Stimulated activated CD4-positive, alpha-beta T cell treated with anti-CD3 and anti-CD28 coated beads, Interleukin-1b, Interleukin-23, amount 100 ng/mL, for 4 hours (primary cell): ENCODE measurements around the gene HDAC5.
A peak's percentile ranks its signal among the peaks of the same experiment; 100 is the strongest.

Source experiments
- DNase-seq, 2 donors: peaks; one replicate each; pipeline ENCODE4 v3.0.0-alpha.2; 2020; ENCODE audit warnings: low read depth in 2 of 2

The HDAC5 gene

DNA sequence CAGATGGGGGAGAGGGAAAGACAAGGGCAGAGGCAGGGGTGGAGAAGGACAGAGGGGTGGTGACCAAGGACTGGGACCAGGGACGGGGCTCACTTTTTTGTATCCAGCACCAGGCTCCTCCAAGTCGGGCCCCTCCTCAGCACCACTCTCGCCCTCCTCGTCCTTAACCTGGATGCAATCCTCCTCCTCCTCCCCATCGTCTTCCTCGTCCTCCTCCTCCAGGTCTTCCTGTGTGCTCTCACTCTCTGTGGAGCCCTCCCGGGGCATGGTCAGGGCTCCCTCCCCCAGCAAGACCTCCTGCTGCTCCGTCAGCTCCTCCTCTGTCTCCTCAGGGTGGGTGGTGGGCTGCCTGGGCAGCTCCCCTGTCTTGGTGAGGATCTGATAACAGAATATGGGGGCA lies 36.1 kb downstream of the HDAC5 start:
- no peak for DNase-seq

GRCh38 chr17:44086364-44087311 lies 36.8 kb downstream of the HDAC5 start:
- peak; percentile 55 to 63 for DNase-seq

DNA sequence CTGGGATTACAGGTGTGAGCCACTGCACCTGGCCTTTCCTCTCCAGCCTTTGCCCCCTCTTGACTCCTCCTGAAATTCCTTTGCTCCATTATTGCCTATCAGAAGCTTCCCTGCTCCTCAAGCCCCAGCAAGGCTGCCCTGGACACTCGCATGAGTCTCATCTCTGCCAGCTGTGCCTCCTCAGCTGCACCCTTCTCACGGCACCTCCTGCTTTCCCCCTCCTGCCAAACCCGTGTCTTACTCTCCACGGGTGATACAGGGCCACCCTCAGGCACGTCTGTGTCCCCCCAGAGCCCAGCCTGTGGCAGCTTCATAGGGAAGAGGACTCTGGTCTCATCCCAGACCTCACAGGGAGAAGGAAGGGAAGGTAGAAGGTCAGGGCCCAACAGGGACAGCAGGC lies 37.5 kb downstream of the HDAC5 start:
- no peak for DNase-seq

DNA sequence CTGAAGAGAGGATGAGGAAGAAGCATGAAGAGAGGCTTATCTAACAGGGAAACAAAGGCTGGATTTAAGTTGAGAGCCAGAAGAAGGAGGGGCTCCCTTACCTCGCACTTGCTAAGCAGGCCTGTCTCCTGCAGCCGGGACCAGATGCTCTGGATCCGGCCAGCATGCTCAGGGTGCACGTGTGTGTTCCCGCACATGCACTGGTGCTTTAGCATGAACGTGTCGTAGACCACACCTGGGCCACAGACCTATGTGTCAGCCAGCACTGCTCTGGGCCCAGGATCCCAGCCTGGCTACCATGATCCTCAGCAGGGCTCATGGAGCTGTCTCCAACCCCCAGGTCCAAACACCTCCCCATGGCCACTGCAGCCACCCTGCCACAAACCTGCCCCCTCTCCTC lies 38.5 kb downstream of the HDAC5 start:
- no peak for DNase-seq

DNA sequence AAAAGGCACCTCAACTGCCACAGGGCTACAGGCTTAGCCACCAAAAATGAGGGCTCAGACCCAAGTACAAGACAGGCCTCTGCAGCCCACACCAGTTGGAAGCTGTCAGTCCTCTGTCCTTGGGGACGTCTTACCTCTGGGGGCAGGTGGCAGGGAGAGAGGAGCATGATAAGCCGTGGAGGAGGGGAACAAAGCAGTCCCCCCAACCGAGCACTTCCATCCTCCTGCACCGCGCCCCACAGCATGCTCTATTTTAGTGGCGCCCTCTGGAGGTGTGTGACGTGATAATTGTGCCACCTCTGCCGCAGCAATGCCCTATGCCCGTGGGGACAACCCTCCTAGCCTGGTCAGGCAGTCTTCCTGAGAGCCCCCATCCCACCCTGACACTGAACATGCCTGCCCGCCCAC lies 39.3 kb downstream of the HDAC5 start:
- peak in 1 of 2 donors; percentile 34 for DNase-seq

DNA sequence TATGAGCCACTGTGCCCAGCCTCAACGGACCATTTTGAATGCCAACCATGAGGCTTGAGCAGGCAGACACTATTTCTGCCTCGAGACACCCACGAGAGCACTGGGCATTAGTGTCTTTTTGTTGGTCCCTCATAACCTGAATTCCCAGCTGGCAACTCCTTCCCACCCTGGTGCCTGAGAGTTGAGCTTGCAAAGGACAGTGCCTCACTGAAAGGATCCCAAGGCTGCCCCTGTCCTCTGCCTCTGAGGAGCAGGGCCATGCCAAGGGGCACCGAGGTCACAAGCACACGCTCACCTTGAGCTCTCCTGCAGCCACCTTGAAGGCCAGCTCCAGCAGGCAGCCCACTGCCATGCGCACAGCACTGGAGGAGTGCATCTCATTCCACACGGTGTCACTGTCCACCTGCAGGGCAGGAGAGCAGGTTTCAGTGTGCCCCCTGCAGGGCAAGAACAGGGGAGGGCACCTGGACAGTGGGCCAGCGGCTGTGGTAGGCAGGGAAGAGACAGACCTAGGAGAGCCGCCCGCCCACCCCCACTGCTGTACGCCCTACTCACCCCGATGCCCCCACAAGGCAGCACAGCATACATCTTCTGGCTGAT lies 40.1 kb downstream of the HDAC5 start:
- no peak for DNase-seq

- DNase-seq = no peak
Measured at GRCh38 chr17:44082256-44082927, 41.0 kb downstream of the HDAC5 start.

DNA sequence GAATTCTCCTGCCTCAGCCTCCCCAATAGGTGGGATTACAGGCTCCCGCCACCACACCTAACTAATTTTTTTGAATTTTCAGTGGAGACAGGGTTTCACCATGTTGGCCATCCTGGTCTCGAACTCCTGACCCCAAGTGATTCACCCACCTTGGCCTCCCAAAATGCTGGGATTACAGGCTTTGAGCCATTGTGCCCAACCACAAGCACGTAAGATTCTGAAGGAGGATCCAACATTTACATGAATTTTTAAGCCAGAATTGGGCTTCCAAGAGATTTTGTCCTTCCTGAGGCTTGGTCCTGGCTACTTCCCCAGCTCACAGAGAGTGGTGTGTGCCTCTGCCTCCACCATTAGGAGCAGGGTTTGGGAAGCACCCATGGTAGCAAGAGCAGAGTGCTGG lies 41.8 kb downstream of the HDAC5 start:
- DNase-seq = no peak

DNA sequence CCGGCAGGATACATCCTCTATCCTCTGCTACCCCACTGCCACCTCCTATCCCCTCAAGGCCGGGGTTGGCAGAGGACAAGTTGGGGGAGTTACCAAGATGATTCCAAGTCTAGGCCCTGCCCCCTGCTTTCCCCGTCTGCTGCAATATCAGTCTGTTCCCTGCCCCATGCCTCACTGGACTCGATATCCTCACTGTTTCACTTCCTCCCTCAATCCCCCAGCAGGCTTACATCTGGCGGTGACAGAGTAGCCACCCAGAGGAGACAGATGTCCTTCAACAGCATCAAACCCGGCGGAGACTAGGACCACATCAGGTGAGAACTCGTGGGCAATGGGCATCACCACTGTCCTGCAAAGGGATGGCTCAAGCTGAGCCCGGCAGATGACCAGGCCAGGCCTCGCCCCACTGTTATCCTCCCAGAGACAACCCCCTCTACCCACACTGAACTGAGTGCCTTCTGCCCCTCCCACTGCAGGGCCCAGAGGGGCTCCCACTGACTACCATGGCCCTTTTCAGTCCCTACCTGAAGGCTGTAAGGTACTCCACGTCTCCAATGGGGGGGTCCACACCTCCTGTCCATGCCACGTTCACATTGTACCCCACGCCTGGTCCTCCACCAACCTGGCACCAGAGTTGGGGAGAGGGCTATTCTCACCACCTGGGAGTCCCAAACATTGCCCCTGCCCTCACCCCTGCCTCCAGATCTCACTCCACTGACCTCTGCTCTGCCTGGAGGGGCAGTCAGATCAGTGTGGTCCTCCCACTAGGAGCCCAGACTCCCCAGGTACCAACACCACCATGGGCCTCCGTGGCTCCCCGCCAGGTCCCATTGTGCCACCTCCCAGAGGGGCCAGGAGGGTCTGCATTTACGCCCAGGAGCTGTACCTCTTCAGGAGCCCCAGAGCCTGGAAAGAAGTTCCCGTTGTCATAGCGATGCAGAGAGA lies 43.3 kb downstream of the HDAC5 start:
- DNase-seq = no peak

GRCh38 chr17:44078412-44078811 lies 45.0 kb downstream of the HDAC5 start:
- no peak for DNase-seq

DNA sequence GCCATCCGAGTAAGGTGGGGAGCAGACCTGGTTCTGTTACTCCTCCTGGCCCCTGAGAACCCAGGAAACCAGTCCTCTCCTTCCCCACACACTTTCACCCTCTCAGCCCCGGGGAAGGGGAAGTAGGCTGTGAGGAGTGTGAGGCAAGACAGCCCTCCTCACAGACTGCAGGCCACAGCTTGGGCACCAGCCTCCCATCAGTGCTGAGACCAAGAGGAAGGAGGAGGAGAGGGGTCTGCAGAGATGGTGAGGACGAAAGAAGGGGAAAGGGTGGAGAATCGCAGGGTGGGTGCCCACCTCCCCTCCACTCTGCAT lies 45.9 kb downstream of the HDAC5 start:
- DNase-seq = no peak

DNA sequence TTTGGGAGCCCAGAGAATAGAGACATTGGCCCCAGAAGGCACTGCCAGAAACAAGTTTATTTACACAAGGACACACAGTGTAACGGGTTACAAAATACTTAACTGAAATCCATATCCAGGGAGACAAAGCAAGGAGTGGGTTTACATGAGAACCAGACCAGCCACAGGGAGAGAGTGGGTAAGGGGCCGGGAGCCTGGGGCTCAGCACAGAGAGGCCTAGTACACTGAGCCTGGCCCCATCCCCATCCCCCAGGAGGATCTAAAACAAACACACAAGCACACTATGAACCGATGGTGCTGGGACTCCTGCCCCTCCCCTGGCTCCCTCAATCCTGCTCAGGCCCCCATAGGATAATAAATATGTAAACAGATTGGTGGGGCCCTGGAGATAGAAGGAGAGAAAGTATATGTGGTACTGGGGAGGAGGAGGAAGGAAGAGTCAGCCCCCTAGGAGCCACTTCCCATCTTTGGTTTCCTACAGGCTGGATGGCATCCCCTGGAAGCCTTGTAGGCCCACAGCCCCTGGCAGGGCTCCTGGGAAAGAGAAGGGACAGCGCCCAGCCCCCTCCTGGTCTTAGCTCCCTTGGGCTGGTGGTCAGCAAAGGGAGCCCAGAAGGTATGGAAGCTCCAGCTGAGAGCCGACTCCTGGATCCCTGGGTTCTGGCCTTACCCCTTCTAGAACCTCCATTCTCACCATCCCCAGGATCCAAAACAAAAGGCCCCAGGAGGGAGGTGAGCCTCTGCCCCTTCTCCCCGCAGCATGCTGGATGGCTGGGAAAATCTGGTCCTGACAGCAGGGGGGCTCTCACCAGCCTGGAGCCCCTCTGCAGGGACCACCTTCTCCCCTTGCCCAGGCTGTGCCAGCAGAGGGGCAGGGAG lies 46.5 kb downstream of the HDAC5 start:
- DNase-seq = no peak

DNA sequence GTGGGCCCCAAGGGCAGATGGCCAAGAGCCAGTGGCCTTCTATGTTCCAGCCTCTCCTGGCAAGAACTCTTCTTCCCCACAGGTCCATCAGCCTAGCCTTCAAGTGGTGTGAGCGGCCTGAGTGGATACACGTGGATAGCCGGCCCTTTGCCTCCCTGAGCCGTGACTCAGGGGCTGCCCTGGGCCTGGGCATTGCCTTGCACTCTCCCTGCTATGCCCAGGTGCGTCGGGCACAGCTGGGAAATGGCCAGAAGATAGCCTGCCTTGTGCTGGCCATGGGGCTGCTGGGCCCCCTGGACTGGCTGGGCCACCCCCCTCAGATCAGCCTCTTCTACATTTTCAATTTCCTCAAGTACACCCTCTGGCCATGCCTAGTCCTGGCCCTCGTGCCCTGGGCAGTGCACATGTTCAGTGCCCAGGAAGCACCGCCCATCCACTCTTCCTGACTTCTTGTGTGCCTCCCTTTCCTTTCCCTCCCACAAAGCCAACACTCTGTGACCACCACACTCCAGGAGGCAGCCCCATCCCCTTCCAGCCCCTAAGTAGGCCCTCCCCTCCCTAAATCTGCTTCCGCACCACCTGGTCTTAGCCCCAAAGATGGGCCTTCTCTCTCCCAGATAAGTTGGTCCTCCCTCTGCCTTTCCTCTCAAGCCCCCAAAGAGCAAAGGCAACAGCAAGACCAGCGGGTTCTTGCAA lies 47.7 kb downstream of the HDAC5 start:
- DNase-seq = no peak

DNA sequence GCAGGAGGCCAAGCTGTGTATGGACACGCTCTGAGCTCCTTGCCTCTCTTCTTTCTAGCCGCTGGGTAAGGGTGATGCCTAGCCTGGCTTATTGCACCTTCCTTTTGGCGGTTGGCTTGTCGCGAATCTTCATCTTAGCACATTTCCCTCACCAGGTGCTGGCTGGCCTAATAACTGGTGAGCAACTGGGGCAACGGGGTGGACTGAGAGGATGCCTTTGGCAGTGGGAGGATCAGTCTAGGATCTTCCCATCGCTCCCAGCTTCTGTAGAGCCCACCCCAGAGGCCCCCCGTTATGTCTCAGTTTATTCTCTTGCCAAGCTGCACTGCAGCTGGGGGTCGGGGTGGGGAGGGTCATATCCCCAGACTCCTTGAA lies 48.5 kb downstream of the HDAC5 start:
- no peak for DNase-seq

- no peak for DNase-seq
Measured at GRCh38 chr17:44074231-44074910, 49.1 kb downstream of the HDAC5 start.

DNA sequence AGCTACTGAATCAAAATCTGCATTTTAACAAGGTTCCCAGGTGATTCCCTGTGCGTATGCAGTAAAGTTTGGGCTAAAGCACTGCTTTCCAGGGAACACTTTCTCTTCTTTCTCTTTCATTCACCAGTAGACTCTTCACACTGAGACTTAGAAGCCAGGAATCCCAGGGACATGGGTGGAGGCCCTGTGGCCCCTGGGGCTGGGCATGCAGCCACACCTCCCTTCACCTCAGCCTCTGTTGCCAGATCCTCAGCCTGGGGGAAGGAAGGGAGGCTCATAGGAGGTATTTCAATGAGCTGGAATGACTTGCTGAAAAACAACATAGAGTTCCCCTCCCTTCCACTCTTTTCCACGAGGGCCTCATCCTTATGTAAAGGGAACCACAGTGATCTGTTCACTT lies 51.7 kb downstream of the HDAC5 start:
- no peak for DNase-seq

DNA sequence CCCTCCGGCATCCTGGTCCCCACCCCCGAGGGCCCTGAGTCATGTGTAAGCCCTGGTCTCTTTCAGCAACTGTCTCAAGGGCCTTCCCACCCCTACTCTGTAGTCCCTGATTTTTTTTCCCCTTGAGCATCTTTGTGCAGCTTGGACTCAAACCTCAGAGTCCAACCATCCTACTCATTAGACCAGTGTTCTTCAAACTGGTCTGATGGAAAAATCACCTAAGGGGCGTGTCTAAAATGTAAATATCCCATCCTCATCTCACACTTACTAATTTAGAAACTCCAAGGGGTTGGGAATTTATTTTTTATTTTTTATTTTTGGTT lies 52.3 kb downstream of the HDAC5 start:
- DNase-seq = peak in 1 of 2 donors; percentile 53

DNA sequence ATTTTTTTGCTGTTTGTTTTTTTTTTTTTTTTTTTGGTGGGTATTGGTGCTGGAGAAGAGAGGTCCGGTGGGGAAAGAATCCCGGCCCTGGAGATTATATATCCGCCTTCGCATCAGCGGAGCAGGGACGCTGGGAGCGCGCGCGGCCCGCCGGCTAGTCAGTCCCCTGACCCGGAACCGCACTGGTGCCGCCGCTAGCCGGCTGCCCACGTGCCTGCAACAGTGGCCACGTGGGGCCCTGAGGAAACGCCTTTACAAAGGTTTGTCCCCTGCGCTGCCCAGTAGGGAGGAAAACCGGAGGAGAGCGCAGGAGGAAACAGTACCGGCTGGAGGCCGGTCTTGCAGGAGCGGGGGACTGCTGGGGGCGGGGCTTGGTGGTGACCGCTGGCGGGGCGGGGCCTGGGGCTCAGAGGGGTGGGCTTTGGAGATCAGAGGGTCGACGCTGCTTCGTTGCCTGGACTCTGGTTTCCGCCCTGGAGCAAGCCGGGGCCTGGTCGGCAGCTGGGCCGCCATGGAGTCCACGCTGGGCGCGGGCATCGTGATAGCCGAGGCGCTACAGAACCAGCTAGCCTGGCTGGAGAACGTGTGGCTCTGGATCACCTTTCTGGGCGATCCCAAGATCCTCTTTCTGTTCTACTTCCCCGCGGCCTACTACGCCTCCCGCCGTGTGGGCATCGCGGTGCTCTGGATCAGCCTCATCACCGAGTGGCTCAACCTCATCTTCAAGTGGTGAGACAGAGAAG lies 52.8 kb downstream of the HDAC5 start, which contains the start of gene G6PC3:
TSS of gene G6PC3 (plus strand) at position 281 of the 743 bp plus-strand sequence. CDS start at position 512, 231 bp downstream.
- DNase-seq = peak; percentile 52 to 81

DNA sequence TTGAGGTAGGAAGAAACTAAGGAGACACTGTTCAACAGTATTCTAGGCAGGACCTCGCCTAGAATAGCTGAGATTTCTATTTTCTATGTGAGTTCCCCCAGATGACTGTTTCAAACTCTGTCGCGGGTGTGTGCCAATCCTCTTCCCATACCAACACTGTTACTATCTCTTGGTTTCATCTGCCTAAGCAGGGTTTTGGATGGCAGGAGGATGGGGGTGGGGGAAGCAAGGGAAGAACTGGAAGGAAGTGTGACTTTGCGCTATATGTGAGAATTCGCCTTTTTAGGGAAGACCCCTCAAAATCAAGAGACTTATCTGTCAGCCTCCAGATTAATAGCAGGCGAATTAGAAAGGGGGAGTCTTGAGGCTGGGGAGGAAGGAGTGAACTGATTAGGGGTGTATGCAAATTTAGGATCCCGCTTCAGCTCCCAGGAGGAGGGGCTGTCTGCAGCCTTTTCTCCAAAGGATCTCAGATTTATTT lies 53.4 kb downstream of the HDAC5 start:
- DNase-seq = no peak
